Lung (tissue), 12 donors: ENCODE data around the gene ZNF770. TPM values are rescaled to one million over a fixed set of nuclear protein-coding genes. Genes with fewer than 3 reads are reported as not detected.

Experiments
- ATAC-seq: fragments of 200-7000 bp; cut with Tn5 transposase; one replicate; pipeline ENCODE4 v1.9.1; 2020; ENCODE audit warnings: moderate number of reproducible peaks; ENCODE audit not compliant: insufficient read depth, low FRiP score
- DNase-seq, 3 donors: peaks; one replicate each; pipeline ENCODE4 v3.0.0-alpha.2; 2013 to 2017
- H3K27ac ChIP-seq, 2 donors: one replicate each; pipeline ENCODE4 v1.5.1; 2013; ENCODE audit warnings: mild to moderate bottlenecking in 2 of 2, moderate library complexity in 2 of 2, control low read depth in 1 of 2, inconsistent platforms in 1 of 2, low read depth in 1 of 2, low read length in 1 of 2
- H3K27me3 ChIP-seq, 3 donors: one replicate each; pipeline ENCODE4 v1.5.1; 2013; ENCODE audit warnings: low read length in 2 of 3; ENCODE audit not compliant: control insufficient read depth in 3 of 3, insufficient read depth in 3 of 3
- H3K36me3 ChIP-seq, 4 donors: one replicate each; pipeline ENCODE4 v1.5.1; 2013; ENCODE audit warnings: low read length in 4 of 4, mild to moderate bottlenecking in 1 of 4, moderate library complexity in 1 of 4; ENCODE audit not compliant: control insufficient read depth in 4 of 4, insufficient read depth in 4 of 4
- H3K4me1 ChIP-seq, 5 donors: one replicate each; pipeline ENCODE4 v1.5.1; 2013; ENCODE audit warnings: low read length in 5 of 5, mild to moderate bottlenecking in 2 of 5, moderate library complexity in 1 of 5; ENCODE audit not compliant: control insufficient read depth in 5 of 5, insufficient read depth in 5 of 5
- H3K4me3 ChIP-seq: one replicate; pipeline ENCODE4 v1.5.1; 2013; ENCODE audit warnings: mild to moderate bottlenecking, control low read depth, moderate library complexity
- H3K9ac ChIP-seq, 2 donors: one replicate each; pipeline ENCODE4 v1.5.1; 2013; ENCODE audit warnings: low read length in 2 of 2, control low read depth in 1 of 2; ENCODE audit not compliant: insufficient read depth in 1 of 2
- H3K9me3 ChIP-seq, 4 donors: one replicate each; pipeline ENCODE4 v1.5.1; 2013; ENCODE audit warnings: low read length in 3 of 4, mild to moderate bottlenecking in 1 of 4, moderate library complexity in 1 of 4; ENCODE audit not compliant: control insufficient read depth in 4 of 4, insufficient read depth in 3 of 4
- CTCF ChIP-seq: IDR thresholded peaks from 2 replicates; pipeline ENCODE4 v1.5.1; 2012; ENCODE audit warnings: mild to moderate bottlenecking; ENCODE audit errors: control extremely low read depth, extremely low read depth
- WGBS, 2 donors: extraction: QIAGEN DNeasy Blood & Tissue Kit; methylation state at CpG; one replicate each; pipeline ENCODE4 v1.1.7; 2013; 5-methylcytosine and 5-hydroxymethylcytosine counted together
- polyA plus RNA-seq, 2 donors: library from polyadenylated mRNA; stranded (reverse); fragments of 200-250 nt; gene quantifications; one replicate each; pipeline ENCODE4 v1.2.1, GENCODE V29; 2013
- total RNA-seq, 2 donors: library from RNA; depleted of rRNA in 1 of 2; stranded (reverse); fragments of >200 nt in 1 of 2; gene quantifications; one replicate each; pipeline ENCODE4 v1.2.1, GENCODE V29; 2014 to 2021
- donor health status: control.
- donor health status: control.
- donor health status: Bipolar disorder and iron deficiency.
- donor health status: healthy.
- donor health status: DM: yes; HTN: yes; CAD: no.

The ZNF770 gene
- total and polyA plus RNA-seq, 4 donors, result 8.2 to 38.3 (median 19.0) TPM

GRCh38 chr15:34993877-34994276 lies 5.8 kb upstream of the ZNF770 start:
- H3K36me3 ChIP-seq, result no peaks in the 10 kb centered on the region
- peaks cover 0 to 3% (median 0%) of the 10 kb centered on the region in 5 donors for H3K4me1 ChIP-seq
- no peaks in the 10 kb centered on the region for H3K9me3 ChIP-seq
- DNase-seq (no peak), ATAC-seq (no peak)
- H3K27me3 ChIP-seq, result no peaks in the 10 kb centered on the region
- no peak overlapping the region for H3K9ac ChIP-seq
- no peak overlapping the region for H3K27ac ChIP-seq
- H3K4me3 ChIP-seq, result no peak overlapping the region
- WGBS, 2 donors, result 85 to 91% methylated on average over 4 of the region's 4 CpGs
- TF ChIP-seq CTCF, result no peak

GRCh38 chr15:34993412-34993811 lies 5.3 kb upstream of the ZNF770 start:
- H3K36me3 ChIP-seq, result peaks cover 0 to 1% (median 0%) of the 10 kb centered on the region in 4 donors
- WGBS, 2 donors, result 86 to 96% methylated on average over 6 of the region's 6 CpGs
- H3K4me1 ChIP-seq, result peaks cover 0 to 5% (median 0%) of the 10 kb centered on the region in 5 donors
- TF ChIP-seq CTCF, result no peak
- H3K9ac ChIP-seq, result no peak overlapping the region
- H3K27me3 ChIP-seq, result no peaks in the 10 kb centered on the region
- H3K4me3 ChIP-seq, result no peak overlapping the region
- DNase-seq (no peak), ATAC-seq (no peak)
- H3K9me3 ChIP-seq, result no peaks in the 10 kb centered on the region
- no peak overlapping the region for H3K27ac ChIP-seq

- peaks cover 0 to 19% (median 4%) of the 10 kb centered on the region in 5 donors for H3K4me1 ChIP-seq
- ATAC-seq (no peak), DNase-seq (no peak)
- WGBS, 2 donors, result 0 to 1% methylated on average over 16 of the region's 16 CpGs
- H3K4me3 ChIP-seq, result peak overlapping the region; percentile 95
- H3K27me3 ChIP-seq, result no peaks in the 10 kb centered on the region
- peak overlapping the region; percentile 83 to 99 for H3K27ac ChIP-seq
- H3K9me3 ChIP-seq, result no peaks in the 10 kb centered on the region
- no peak for TF ChIP-seq CTCF
- peak overlapping the region; percentile 93 to 96 for H3K9ac ChIP-seq
- H3K36me3 ChIP-seq, result peaks cover 0 to 6% (median 3%) of the 10 kb centered on the region in 4 donors
These were observed 469 bp downstream of the ZNF770 start for GRCh38 chr15:34987609-34988026.
